Caco-2 (cell line): ENCODE results near the gene PLEKHD1. TPM values are rescaled to one million over a fixed set of nuclear protein-coding genes. Genes with fewer than 3 reads are reported as not detected.

Source experiments
- BruUV-seq: library from RNA; stranded (reverse); fragments of 400-500 nt; replicated peaks from 2 replicates; lab custom pipeline; 2021; lab: Mats Ljungman, UMichigan
- CTCF ChIA-PET: fragments of 300-600 bp; sonication (Branson Sonifier 250); formaldehyde crosslinking; loops from one replicate; lab custom pipeline; 2022; ENCODE audit warnings: antibody characterized with exemption; lab: Charles Lee
- POLR2A ChIA-PET: fragments of 300-600 bp; sonication (Branson Sonifier 250); formaldehyde crosslinking; loops from one replicate; lab custom pipeline; 2022; ENCODE audit warnings: antibody characterized with exemption; lab: Charles Lee
- DNase-seq, 2 experiments: peaks; one replicate each; pipeline versions ENCODE4 v3.0.0 to v3.0.0-alpha.2; 2020 to 2022
- H3K27me3 ChIP-seq: replicated peaks from 2 replicates; pipeline ENCODE4 v1.6.0; 2011; ENCODE audit warnings: low read length; ENCODE audit not compliant: control insufficient read depth, insufficient read depth
- H3K36me3 ChIP-seq: 2 replicates; pipeline ENCODE4 v1.5.1; 2011; ENCODE audit warnings: low read length; ENCODE audit not compliant: control insufficient read depth, insufficient read depth
- H3K4me1 ChIP-seq: fragments of 250-450 bp; sonication (Bioruptor Pico); 2 replicates; pipeline ENCODE4 v1.5.1; 2020; ENCODE audit warnings: mild to moderate bottlenecking
- H3K4me3 ChIP-seq: 2 replicates; pipeline ENCODE4 v1.5.1; 2011; ENCODE audit warnings: low read depth, mild to moderate bottlenecking, control low read depth, low read length
- H3K9me3 ChIP-seq: fragments of 250-450 bp; sonication (Bioruptor Pico); 2 replicates; pipeline ENCODE4 v1.5.1; 2020; ENCODE audit warnings: mild to moderate bottlenecking, moderate library complexity
- H3K27ac Mint-ChIP-seq: one replicate; pipeline ENCODE4 v1.8.0; 2022; ENCODE audit warnings: mixed read lengths; ENCODE audit not compliant: unreplicated experiment
- H3K27me3 Mint-ChIP-seq: one replicate; pipeline ENCODE4 v1.8.0; 2022; ENCODE audit warnings: mixed read lengths; ENCODE audit not compliant: insufficient read depth, unreplicated experiment
- H3K36me3 Mint-ChIP-seq: one replicate; pipeline ENCODE4 v1.8.0; 2022; ENCODE audit warnings: mild to moderate bottlenecking, mixed read lengths; ENCODE audit not compliant: insufficient read depth, unreplicated experiment
- H3K4me1 Mint-ChIP-seq: one replicate; pipeline ENCODE4 v1.8.0; 2022; ENCODE audit warnings: low read depth, mixed read lengths; ENCODE audit not compliant: unreplicated experiment
- H3K4me3 Mint-ChIP-seq: one replicate; pipeline ENCODE4 v1.8.0; 2022; ENCODE audit warnings: mild to moderate bottlenecking, moderate library complexity, mixed read lengths; ENCODE audit not compliant: unreplicated experiment
- H3K9me3 Mint-ChIP-seq: one replicate; pipeline ENCODE4 v1.8.0; 2022; ENCODE audit warnings: mixed read lengths; ENCODE audit not compliant: unreplicated experiment
- intact Hi-C: fragments of 100-400 bp; cut with micrococcal nuclease; formaldehyde crosslinking; loops from one replicate; pipeline ENCODE4 v1.10.0; 2022; ENCODE audit not compliant: unreplicated experiment
- total RNA-seq: library from RNA; stranded (reverse); gene quantifications from 2 replicates; pipeline ENCODE4 v1.2.3, GENCODE V29; 2022
- TF ChIP-seq, protein P1 (sequence below), 2 experiments: fragments of 200-600 bp in 1 of 2; IDR thresholded peaks; 1 replicate in 1 of 2; 2 replicates in 1 of 2; pipeline versions ENCODE4 v1.5.1 to v1.8.0; 2011 to 2022; ENCODE audit warnings: antibody characterized with exemption in 1 of 2, control low read depth in 1 of 2, inconsistent platforms in 1 of 2, low read depth in 1 of 2, low read length in 1 of 2, mild to moderate bottlenecking in 1 of 2, moderate library complexity in 1 of 2; ENCODE audit not compliant: insufficient read depth in 1 of 2, severe bottlenecking in 1 of 2, unreplicated experiment in 1 of 2

Gene PLEKHD1
- total RNA-seq, 1 experiment from 2014 or later, result 0.50 TPM

DNA sequence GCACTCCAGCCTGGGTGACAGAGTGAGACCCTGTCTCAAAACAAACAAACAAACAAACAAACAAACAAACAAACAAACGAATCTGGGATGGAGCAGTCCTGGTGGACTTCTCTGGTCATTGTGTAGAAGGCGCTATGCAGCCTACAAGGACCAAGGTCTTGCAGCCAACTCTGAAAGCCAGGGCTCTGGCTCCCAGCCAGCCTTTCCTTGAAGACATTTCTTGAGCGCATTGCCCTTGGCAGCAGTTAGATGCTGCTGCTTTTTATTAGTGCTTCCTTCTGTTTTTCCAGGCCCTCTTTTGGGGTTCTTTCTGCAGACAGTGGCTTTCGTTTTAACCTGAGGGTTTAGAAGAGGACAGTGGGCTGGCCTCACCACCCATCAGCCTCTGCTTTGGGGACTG lies 70.0 kb downstream of the PLEKHD1 start:
- H3K36me3 Mint-ChIP-seq, result no peaks in the 10 kb centered on the region
- Histone ChIP-seq H3K27me3 (no peaks in the 10 kb centered on the region), H3K4me1 (0 out of 2 replicates have a peak, but pooled peaks cover 3% of the 10 kb centered on the region), H3K4me3 (no peak overlapping the region), H3K9me3 (no peaks in the 10 kb centered on the region), H3K36me3 (no peaks in the 10 kb centered on the region)
- H3K27me3 Mint-ChIP-seq, result peaks cover 4% of the 10 kb centered on the region
- H3K27ac Mint-ChIP-seq, result no peak overlapping the region
- intact Hi-C loops, result no loop called here
- no peak for DNase-seq
- POLR2A ChIA-PET, result no interaction called here
- no peaks in the 10 kb centered on the region for H3K9me3 Mint-ChIP-seq
- no TSS peak for BruUV-seq
- H3K4me3 Mint-ChIP-seq, result no peak overlapping the region
- CTCF ChIA-PET, result no interaction called here
- TF ChIP-seq, protein P1, sequence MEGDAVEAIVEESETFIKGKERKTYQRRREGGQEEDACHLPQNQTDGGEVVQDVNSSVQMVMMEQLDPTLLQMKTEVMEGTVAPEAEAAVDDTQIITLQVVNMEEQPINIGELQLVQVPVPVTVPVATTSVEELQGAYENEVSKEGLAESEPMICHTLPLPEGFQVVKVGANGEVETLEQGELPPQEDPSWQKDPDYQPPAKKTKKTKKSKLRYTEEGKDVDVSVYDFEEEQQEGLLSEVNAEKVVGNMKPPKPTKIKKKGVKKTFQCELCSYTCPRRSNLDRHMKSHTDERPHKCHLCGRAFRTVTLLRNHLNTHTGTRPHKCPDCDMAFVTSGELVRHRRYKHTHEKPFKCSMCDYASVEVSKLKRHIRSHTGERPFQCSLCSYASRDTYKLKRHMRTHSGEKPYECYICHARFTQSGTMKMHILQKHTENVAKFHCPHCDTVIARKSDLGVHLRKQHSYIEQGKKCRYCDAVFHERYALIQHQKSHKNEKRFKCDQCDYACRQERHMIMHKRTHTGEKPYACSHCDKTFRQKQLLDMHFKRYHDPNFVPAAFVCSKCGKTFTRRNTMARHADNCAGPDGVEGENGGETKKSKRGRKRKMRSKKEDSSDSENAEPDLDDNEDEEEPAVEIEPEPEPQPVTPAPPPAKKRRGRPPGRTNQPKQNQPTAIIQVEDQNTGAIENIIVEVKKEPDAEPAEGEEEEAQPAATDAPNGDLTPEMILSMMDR (IDR thresholded peaks at IDR 0.05; ENCODE audit: insufficient read depth in 1 of 2, low read depth in 1 of 2, low read length in 1 of 2, severe bottlenecking in 1 of 2, unreplicated experiment in 1 of 2), result no peak
- no peaks in the 10 kb centered on the region for H3K4me1 Mint-ChIP-seq

DNA sequence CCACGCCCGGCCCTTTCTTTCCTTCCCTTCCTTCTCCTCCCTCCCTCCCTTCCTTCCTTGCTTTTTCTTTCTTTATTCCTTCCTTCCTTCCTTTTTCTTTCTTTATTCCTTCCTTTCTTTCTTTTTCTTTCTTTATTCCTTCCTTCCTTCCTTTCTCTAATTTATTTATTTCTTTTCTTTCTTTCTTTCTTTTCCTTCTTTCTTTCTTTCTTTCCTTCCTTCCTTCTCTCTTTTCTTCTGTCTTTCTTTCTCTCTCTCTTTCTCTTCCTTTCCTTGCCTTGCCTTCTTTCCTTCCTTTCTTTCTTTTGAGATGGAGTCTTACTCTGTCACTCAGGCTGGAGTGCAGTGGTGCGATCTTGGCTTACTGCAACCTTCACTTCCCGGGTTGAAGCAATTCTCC lies 74.2 kb downstream of the PLEKHD1 start:
- Mint-ChIP-seq H3K9me3 (no peaks in the 10 kb centered on the region), H3K27ac (no peak overlapping the region), H3K4me3 (no peak overlapping the region), H3K4me1 (no peaks in the 10 kb centered on the region), H3K36me3 (no peaks in the 10 kb centered on the region), H3K27me3 (peaks cover 11% of the 10 kb centered on the region)
- BruUV-seq, result no TSS peak
- DNase-seq, result no peak
- H3K36me3 ChIP-seq, result no peaks in the 10 kb centered on the region
- no peaks in the 10 kb centered on the region for H3K4me1 ChIP-seq
- intact Hi-C loops, result no loop called here
- no peaks in the 10 kb centered on the region for H3K9me3 ChIP-seq
- H3K4me3 ChIP-seq, result no peak overlapping the region
- POLR2A ChIA-PET, result no interaction called here
- CTCF ChIA-PET, result no interaction called here
- TF ChIP-seq, protein P1 (IDR thresholded peaks at IDR 0.05; ENCODE audit: insufficient read depth in 1 of 2, low read depth in 1 of 2, low read length in 1 of 2, severe bottlenecking in 1 of 2, unreplicated experiment in 1 of 2), result no peak
- no peaks in the 10 kb centered on the region for H3K27me3 ChIP-seq

DNA sequence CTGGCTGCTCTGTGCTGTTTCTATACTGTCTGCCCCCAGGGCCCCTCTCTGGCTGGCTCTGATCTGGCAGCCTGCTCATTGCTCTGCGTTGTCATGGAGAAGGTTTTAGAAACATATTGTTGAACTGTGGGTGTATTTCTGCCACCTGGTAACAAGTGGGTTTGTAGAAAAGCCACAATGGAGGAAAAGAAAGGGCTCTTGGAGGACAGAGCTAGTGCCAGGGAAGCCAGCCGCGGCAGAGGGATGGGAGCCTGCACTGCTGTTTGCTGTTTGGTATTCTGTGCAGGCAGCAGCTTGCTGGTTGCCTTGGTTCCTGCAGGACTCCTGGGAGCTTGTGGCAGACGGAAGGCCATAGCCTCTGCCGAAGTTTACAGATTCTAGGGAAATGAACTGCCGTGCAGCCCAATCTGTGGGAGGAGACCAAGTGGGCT lies 75.1 kb downstream of the PLEKHD1 start:
- Mint-ChIP-seq H3K36me3 (no peaks in the 10 kb centered on the region), H3K27ac (no peak overlapping the region), H3K4me1 (no peaks in the 10 kb centered on the region), H3K4me3 (no peak overlapping the region), H3K27me3 (peaks cover 15% of the 10 kb centered on the region), H3K9me3 (no peaks in the 10 kb centered on the region)
- TF ChIP-seq, protein P1 (IDR thresholded peaks at IDR 0.05; ENCODE audit: insufficient read depth in 1 of 2, low read depth in 1 of 2, low read length in 1 of 2, severe bottlenecking in 1 of 2, unreplicated experiment in 1 of 2), result no peak
- intact Hi-C loops, result no loop called here
- no peak for DNase-seq
- POLR2A ChIA-PET, result no interaction called here
- CTCF ChIA-PET, result no interaction called here
- Histone ChIP-seq H3K27me3 (no peaks in the 10 kb centered on the region), H3K4me3 (no peak overlapping the region), H3K4me1 (no peaks in the 10 kb centered on the region), H3K9me3 (no peaks in the 10 kb centered on the region), H3K36me3 (no peaks in the 10 kb centered on the region)
- BruUV-seq, result no TSS peak
